UCSD-AML1 (cell line): ENCODE measurements around the gene RIPOR2.
"Not testable (repeated sequence)": the region's sequence is repeated elsewhere in the genome, so short reads cannot be mapped to it uniquely, and the experiment has no call there.

Experiments used
- DNase-seq: peaks from one replicate; lab custom pipeline; 2025; ENCODE audit not compliant: unreplicated experiment; lab: John Stamatoyannopoulos, UW

The RIPOR2 gene

GRCh38 chr6:24766680-24767462 lies 168.9 kb downstream of the RIPOR2 start:
- no peak for DNase-seq

- not testable (repeated sequence) for DNase-seq
Observed at GRCh38 chr6:24765968-24766367, 169.8 kb downstream of the RIPOR2 start.

GRCh38 chr6:24764833-24765828 lies 170.6 kb downstream of the RIPOR2 start:
- DNase-seq, result not testable (repeated sequence)

- no peak for DNase-seq
Observed at GRCh38 chr6:24763578-24763977, 172.2 kb downstream of the RIPOR2 start.

GRCh38 chr6:24761851-24762250 lies 173.9 kb downstream of the RIPOR2 start:
- DNase-seq, result no peak

- DNase-seq, result no peak
Observed at GRCh38 chr6:24761193-24761835, 174.4 kb downstream of the RIPOR2 start.

GRCh38 chr6:24760210-24760609 lies 175.6 kb downstream of the RIPOR2 start:
- DNase-seq, result no peak

- DNase-seq, result no peak
Observed at GRCh38 chr6:24759718-24760117, 176.0 kb downstream of the RIPOR2 start.

- DNase-seq, result peak; percentile 25
Observed at GRCh38 chr6:24757611-24758010, 178.1 kb downstream of the RIPOR2 start.

- no peak for DNase-seq
Observed at GRCh38 chr6:24755279-24755678, 180.5 kb downstream of the RIPOR2 start.

- DNase-seq, result not testable (repeated sequence)
Observed at GRCh38 chr6:24754378-24754777, 181.4 kb downstream of the RIPOR2 start.
